GM12864 (cell line): ENCODE measurements around the gene LRRC45.

Experiments
- DNase-seq: peaks from one replicate; pipeline ENCODE4 v3.0.0-alpha.2; 2011; ENCODE audit warnings: low read depth
- H3K4me3 ChIP-seq: 2 replicates; pipeline ENCODE4 v1.5.1; 2011; ENCODE audit warnings: mild to moderate bottlenecking, low read depth, low read length, control low read depth
- CTCF ChIP-seq: IDR thresholded peaks from 2 replicates; pipeline ENCODE4 v1.5.1; 2011; ENCODE audit warnings: low read depth, mild to moderate bottlenecking, moderate library complexity, low read length, control low read depth, inconsistent platforms; ENCODE audit errors: missing control alignments

The LRRC45 gene

GRCh38 chr17:82028246-82028645, 5.1 kb downstream of the LRRC45 start:
- DNase-seq, result no peak
- no peak for TF ChIP-seq CTCF
- no peak overlapping the region for H3K4me3 ChIP-seq

- no peak overlapping the region for H3K4me3 ChIP-seq
- no peak for DNase-seq
- no peak for TF ChIP-seq CTCF
These were observed 5.9 kb downstream of the LRRC45 start for GRCh38 chr17:82028966-82029365.

- no peak overlapping the region for H3K4me3 ChIP-seq
- no peak for TF ChIP-seq CTCF
- no peak for DNase-seq
These were observed 6.3 kb downstream of the LRRC45 start for GRCh38 chr17:82029391-82029790.

- no peak for TF ChIP-seq CTCF
- no peak overlapping the region for H3K4me3 ChIP-seq
- no peak for DNase-seq
These were observed 6.9 kb downstream of the LRRC45 start for GRCh38 chr17:82029990-82030469.

- no peak for DNase-seq
- TF ChIP-seq CTCF, result peak; percentile 86
- peak overlapping the region; percentile 33 for H3K4me3 ChIP-seq
These were observed 7.6 kb downstream of the LRRC45 start for GRCh38 chr17:82030470-82031302.

- no peak for TF ChIP-seq CTCF
- no peak for DNase-seq
- H3K4me3 ChIP-seq, result peak within 1 kb of the TSS; percentile 33
These were observed 8.3 kb downstream of the LRRC45 start, which contains the start of gene RAC3 for GRCh38 chr17:82031303-82031884. RAC3 (plus strand) TSS chr17:82031678; CDS start chr17:82031762, 84 bp downstream.
